Measurements from ENCODE around the gene MCM8. TPM values are rescaled to one million over a fixed set of nuclear protein-coding genes. Genes with fewer than 3 reads are reported as not detected.

Gene MCM8
- total and polyA plus RNA-seq, 9 of the 15 experiments (the other 6 are each of a cell fraction or from before 2014, with no cell fraction given) = 4.5 to 43.8 (median 25.4) TPM

DNA sequence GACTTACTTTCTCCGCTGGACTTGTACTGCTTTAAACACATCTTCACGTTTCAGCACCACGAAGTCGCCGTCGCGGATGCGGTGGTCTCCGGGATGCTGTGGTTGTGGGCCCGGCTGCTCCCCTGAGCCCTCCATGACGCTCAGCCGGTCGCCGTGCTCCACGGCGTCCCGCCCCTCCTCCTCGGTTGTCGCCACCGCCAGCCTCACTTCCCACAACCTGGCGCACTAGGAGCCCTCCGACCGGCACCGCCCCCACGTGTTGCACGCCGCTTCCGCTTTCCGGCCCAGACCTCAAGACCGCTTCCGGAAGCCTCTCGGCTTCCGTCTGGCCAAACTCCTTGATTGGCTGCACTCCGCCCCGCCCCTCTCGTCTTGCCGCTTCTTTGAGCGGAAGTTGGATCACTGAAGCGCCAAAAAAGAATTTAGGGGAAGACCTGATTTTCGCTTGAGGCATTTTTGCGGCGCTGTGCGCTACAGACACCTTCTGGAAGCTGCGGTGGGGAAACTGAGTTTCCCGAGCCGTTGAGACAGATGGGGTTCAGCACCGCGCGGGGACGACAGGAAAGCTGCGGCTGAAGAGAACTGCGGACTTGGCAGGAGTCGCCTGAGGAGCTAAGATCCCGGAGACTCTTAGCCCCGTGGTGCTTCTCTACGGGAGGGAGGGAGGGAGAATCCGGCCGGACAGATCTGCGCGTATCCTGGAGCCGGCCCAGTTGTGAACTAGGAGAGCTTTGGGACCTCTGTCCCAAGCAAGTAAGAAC is at the start of gene MCM8, which contains the start of gene TRMT6 (continued):
- TF ChIP-seq NFIC (IDR thresholded peaks at IDR 0.05) = 0 out of 2 replicates have a peak, but pooled peaks have one; percentile 13
- peak; percentile 50; the same call in 1 of the 2 replicates for TF ChIP-seq RAD51 (IDR thresholded peaks at IDR 0.05; ENCODE audit: borderline replicate concordance, low read depth)
- TF ChIP-seq, protein P1, sequence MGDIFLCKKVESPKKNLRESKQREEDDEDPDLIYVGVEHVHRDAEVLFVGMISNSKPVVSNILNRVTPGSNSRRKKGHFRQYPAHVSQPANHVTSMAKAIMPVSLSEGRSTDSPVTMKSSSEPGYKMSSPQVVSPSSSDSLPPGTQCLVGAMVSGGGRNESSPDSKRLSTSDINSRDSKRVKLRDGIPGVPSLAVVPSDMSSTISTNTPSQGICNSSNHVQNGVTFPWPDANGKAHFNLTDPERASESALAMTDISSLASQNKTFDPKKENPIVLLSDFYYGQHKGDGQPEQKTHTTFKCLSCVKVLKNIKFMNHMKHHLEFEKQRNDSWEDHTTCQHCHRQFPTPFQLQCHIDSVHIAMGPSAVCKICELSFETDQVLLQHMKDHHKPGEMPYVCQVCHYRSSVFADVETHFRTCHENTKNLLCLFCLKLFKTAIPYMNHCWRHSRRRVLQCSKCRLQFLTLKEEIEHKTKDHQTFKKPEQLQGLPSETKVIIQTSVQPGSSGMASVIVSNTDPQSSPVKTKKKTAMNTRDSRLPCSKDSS (IDR thresholded peaks at IDR 0.05; ENCODE audit: low read depth, partially characterized antibody) = no peak
- TF ChIP-seq CCNT2 (IDR thresholded peaks at IDR 0.05; ENCODE audit: borderline replicate concordance, extremely low read depth, insufficient read length, low read depth, low read length) = peak; percentile 60
- peak; percentile 90 for TF ChIP-seq ETV5 (CRISPR knock-in tag; IDR thresholded peaks at IDR 0.05; ENCODE audit: low read depth)
- peak; percentile 54 for TF ChIP-seq POU5F1 (IDR thresholded peaks at IDR 0.05; ENCODE audit: borderline replicate concordance, low read depth, low read length, partially characterized antibody)
- peak; percentile 80 for TF ChIP-seq L3MBTL2 (IDR thresholded peaks at IDR 0.05)
- no peak for TF ChIP-seq ARID2 (IDR thresholded peaks at IDR 0.05)
- no peak for TF ChIP-seq ZFP36 (IDR thresholded peaks at IDR 0.05; ENCODE audit: low read depth, low read length, partially characterized antibody)
- TF ChIP-seq, protein P2, sequence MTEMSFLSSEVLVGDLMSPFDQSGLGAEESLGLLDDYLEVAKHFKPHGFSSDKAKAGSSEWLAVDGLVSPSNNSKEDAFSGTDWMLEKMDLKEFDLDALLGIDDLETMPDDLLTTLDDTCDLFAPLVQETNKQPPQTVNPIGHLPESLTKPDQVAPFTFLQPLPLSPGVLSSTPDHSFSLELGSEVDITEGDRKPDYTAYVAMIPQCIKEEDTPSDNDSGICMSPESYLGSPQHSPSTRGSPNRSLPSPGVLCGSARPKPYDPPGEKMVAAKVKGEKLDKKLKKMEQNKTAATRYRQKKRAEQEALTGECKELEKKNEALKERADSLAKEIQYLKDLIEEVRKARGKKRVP (CRISPR knock-in tag; IDR thresholded peaks at IDR 0.05) = no peak
- peak; percentile 46 to 60; a peak in 3 of 4 replicates for TF ChIP-seq NRF1 (conservative IDR thresholded peaks at IDR 0.05 in 1 of 2, IDR thresholded peaks at IDR 0.05 in 1 of 2)
- peak; percentile 25 for TF ChIP-seq NEUROD1 (IDR thresholded peaks at IDR 0.05; ENCODE audit: borderline replicate concordance, low read depth, low read length, partially characterized antibody)
- peak; percentile 84 for TF ChIP-seq POLR2A (conservative IDR thresholded peaks at IDR 0.05)
- no peak for TF ChIP-seq EWSR1 (IDR thresholded peaks at IDR 0.05; ENCODE audit: borderline replicate concordance, low read depth, partially characterized antibody)
- TF ChIP-seq ZNF274 (IDR thresholded peaks at IDR 0.05; ENCODE audit: borderline replicate concordance, low read depth, low read length) = no peak
- TF ChIP-seq TRIM24 (IDR thresholded peaks at IDR 0.05) = 0 out of 4 replicates have a peak, but pooled peaks of 1 of the 2 experiments have one; percentile 9
- TF ChIP-seq FOXK2 (conservative IDR thresholded peaks at IDR 0.05 in 1 of 2, IDR thresholded peaks at IDR 0.05 in 1 of 2; ENCODE audit: low read depth in 2 of 2) = peak in 1 of 2 experiments; percentile 55; a peak in 1 of 4 replicates
